HEK293T (cell line): ENCODE measurements around the gene HMGN5.

ENCODE experiments used
- ARNT ChIP-seq: fragments of 450-650 bp; IDR thresholded peaks from 2 replicates; pipeline ENCODE4 v1.6.1; 2017; ENCODE audit warnings: mild to moderate bottlenecking
- BHLHE40 ChIP-seq: fragments of 450-650 bp; IDR thresholded peaks from 2 replicates; pipeline ENCODE4 v1.6.1; 2016; ENCODE audit warnings: mild to moderate bottlenecking, moderate library complexity, borderline replicate concordance
- ELF4 ChIP-seq: fragments of 450-650 bp; IDR thresholded peaks from 2 replicates; pipeline ENCODE4 v1.6.1; 2017; ENCODE audit warnings: antibody characterized with exemption
- FOXA1 ChIP-seq: fragments of 450-650 bp; IDR thresholded peaks from 2 replicates; pipeline ENCODE4 v1.6.1; 2016; ENCODE audit warnings: mild to moderate bottlenecking
- FOXK2 ChIP-seq: fragments of 450-650 bp; IDR thresholded peaks from 2 replicates; pipeline ENCODE4 v1.6.1; 2016; ENCODE audit warnings: mild to moderate bottlenecking
- SP1 ChIP-seq: fragments of 450-650 bp; IDR thresholded peaks from 2 replicates; pipeline ENCODE4 v1.6.1; 2017

DNA sequence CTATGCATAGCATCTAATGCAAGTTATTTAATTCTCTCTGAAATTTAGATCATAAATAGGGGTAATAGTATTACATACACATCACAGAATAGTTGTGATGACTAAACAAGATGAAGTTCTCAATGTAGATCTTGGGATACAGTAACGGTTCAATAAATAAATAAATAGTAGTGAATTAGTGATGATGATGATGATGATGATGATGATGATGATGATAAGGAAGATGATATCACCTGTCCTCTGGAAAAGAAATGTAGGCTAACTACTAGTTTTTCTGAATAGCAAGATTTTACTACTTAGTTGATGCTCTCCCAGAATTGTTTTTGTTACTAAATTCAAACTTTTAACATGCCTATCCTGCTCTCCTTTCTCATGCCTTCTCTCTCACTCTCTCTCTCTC lies 30.5 kb upstream of the HMGN5 start:
- TF ChIP-seq SP1 (no peak), ARNT (no peak), ELF4 (no peak), FOXA1 (no peak), BHLHE40 (no peak), FOXK2 (no peak)
